GM12878 (cell line): ENCODE results near the gene CDKN2B-AS1.

ENCODE experiments used
- EP300 ChIP-seq, 2 experiments: fragments of 150-350 bp in 1 of 2; IDR thresholded peaks; 2 replicates each; pipeline ENCODE4 v1.6.1; 2011 to 2012; ENCODE audit warnings: low read depth in 2 of 2, low read length in 2 of 2, borderline replicate concordance in 1 of 2, improper control_type of control experiment in 1 of 2, inconsistent platforms in 1 of 2; ENCODE audit not compliant: control insufficient read depth in 1 of 2
- IRF4 ChIP-seq: IDR thresholded peaks from 2 replicates; pipeline ENCODE4 v1.6.1; 2011; ENCODE audit warnings: low read depth, low read length
- MEF2B ChIP-seq: fragments of 450-650 bp; IDR thresholded peaks from 2 replicates; pipeline ENCODE4 v1.6.1; 2018; ENCODE audit warnings: mild to moderate bottlenecking, moderate library complexity; ENCODE audit not compliant: partially characterized antibody, poor library complexity, severe bottlenecking
- POLR2A ChIP-seq: IDR thresholded peaks from 2 replicates; pipeline ENCODE4 v1.6.1; 2011; ENCODE audit warnings: low read depth, mild to moderate bottlenecking, low read length
- TF ChIP-seq, protein P1 (sequence below), 3 experiments: IDR thresholded peaks in 2 of 3; conservative IDR thresholded peaks in 1 of 3; 2 replicates each; pipeline ENCODE4 v1.5.1; 2011; ENCODE audit warnings: low read depth in 3 of 3, low read length in 3 of 3, mild to moderate bottlenecking in 3 of 3, control low read depth in 2 of 3, moderate library complexity in 2 of 3, inconsistent platforms in 1 of 3, mixed read lengths in 1 of 3; ENCODE audit not compliant: control insufficient read depth in 2 of 3, insufficient read depth in 1 of 3; ENCODE audit errors: extremely low read depth in 1 of 3
- TF ChIP-seq, protein P2 (sequence below): IDR thresholded peaks from 2 replicates; pipeline ENCODE4 v1.6.1; 2012; ENCODE audit warnings: low read length, inconsistent platforms

DNA sequence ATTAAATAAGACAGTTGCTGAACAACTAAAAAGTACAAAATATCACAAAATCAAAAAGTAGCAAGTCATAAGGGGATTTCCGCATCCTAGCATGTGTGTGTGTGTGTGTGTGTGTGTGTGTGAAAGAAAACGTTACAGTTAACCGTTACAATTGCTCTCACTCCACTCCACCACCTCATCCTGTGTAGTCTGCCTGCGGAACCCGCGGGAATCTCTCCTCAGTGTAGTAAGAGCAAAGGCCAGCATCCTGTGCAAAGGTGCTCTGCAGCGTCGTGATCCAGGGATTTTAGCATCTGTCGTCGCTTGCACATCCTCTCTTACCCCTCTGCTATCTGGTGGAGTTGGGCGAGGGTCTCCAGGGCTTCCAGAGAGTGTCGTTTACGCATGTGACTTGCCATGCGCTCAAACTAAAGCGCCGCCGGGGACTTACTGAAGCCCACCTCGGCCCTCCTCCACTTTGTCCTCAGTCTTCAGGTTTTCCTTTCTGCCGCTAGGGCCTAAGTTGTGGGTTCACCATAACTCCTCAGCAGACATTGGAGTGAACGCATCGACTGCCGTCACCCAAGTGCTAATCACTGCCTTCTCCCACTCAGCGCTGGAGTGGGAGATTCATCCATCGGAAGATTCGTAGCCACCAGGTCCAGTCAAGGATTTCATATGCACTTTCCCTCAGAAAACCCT is 10.6 kb downstream of the CDKN2B-AS1 start:
- TF ChIP-seq, protein P1, sequence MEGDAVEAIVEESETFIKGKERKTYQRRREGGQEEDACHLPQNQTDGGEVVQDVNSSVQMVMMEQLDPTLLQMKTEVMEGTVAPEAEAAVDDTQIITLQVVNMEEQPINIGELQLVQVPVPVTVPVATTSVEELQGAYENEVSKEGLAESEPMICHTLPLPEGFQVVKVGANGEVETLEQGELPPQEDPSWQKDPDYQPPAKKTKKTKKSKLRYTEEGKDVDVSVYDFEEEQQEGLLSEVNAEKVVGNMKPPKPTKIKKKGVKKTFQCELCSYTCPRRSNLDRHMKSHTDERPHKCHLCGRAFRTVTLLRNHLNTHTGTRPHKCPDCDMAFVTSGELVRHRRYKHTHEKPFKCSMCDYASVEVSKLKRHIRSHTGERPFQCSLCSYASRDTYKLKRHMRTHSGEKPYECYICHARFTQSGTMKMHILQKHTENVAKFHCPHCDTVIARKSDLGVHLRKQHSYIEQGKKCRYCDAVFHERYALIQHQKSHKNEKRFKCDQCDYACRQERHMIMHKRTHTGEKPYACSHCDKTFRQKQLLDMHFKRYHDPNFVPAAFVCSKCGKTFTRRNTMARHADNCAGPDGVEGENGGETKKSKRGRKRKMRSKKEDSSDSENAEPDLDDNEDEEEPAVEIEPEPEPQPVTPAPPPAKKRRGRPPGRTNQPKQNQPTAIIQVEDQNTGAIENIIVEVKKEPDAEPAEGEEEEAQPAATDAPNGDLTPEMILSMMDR (IDR thresholded peaks at IDR 0.05 in 2 of 3, conservative IDR thresholded peaks at IDR 0.05 in 1 of 3; ENCODE audit: control insufficient read depth in 2 of 3, extremely low read depth in 1 of 3, insufficient read depth in 1 of 3, low read depth in 3 of 3, low read length in 3 of 3): no peak
- no peak for TF ChIP-seq POLR2A
- TF ChIP-seq, protein P2, sequence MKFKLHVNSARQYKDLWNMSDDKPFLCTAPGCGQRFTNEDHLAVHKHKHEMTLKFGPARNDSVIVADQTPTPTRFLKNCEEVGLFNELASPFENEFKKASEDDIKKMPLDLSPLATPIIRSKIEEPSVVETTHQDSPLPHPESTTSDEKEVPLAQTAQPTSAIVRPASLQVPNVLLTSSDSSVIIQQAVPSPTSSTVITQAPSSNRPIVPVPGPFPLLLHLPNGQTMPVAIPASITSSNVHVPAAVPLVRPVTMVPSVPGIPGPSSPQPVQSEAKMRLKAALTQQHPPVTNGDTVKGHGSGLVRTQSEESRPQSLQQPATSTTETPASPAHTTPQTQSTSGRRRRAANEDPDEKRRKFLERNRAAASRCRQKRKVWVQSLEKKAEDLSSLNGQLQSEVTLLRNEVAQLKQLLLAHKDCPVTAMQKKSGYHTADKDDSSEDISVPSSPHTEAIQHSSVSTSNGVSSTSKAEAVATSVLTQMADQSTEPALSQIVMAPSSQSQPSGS: no peak
- no peak for TF ChIP-seq IRF4
- TF ChIP-seq EP300 (IDR thresholded peaks at IDR 0.05; ENCODE audit: borderline replicate concordance in 1 of 2, control insufficient read depth in 1 of 2, low read depth in 2 of 2, low read length in 2 of 2): no peak
- TF ChIP-seq MEF2B: no peak
